Measurements from ENCODE around the gene HSP90AA1.

HSP90AA1 gene

DNA sequence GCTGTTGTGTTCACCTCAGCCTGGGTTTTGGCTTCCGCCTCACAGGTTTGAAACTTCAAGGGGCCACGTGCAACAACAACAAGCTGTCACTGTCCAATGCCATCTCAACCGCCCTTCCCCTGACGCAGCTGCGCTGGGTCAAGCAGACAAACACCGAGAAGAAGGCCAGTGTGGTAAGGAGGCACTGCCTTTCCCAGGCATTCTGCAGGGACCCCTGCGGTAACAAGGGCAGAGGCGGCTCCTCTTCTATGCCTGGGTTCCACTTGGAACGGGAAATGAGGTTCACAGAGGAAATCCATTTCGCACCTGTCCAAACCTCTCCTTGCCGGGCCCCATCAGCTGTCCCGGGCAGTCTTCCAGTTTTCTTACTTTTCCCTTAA is 36.8 kb downstream of the HSP90AA1 start:
- H3K27ac Mint-ChIP-seq, result peak overlapping the region in 2 of 3 experiments; percentile 20 to 37
- TF ChIP-seq, protein P1, sequence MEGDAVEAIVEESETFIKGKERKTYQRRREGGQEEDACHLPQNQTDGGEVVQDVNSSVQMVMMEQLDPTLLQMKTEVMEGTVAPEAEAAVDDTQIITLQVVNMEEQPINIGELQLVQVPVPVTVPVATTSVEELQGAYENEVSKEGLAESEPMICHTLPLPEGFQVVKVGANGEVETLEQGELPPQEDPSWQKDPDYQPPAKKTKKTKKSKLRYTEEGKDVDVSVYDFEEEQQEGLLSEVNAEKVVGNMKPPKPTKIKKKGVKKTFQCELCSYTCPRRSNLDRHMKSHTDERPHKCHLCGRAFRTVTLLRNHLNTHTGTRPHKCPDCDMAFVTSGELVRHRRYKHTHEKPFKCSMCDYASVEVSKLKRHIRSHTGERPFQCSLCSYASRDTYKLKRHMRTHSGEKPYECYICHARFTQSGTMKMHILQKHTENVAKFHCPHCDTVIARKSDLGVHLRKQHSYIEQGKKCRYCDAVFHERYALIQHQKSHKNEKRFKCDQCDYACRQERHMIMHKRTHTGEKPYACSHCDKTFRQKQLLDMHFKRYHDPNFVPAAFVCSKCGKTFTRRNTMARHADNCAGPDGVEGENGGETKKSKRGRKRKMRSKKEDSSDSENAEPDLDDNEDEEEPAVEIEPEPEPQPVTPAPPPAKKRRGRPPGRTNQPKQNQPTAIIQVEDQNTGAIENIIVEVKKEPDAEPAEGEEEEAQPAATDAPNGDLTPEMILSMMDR (IDR thresholded peaks at IDR 0.05; ENCODE audit: unreplicated experiment in 3 of 3), result no peak
- H3K27me3 Mint-ChIP-seq (ENCODE audit: low read depth), result no peaks in the 10 kb centered on the region
- H3K9me3 Mint-ChIP-seq, result no peaks in the 10 kb centered on the region
- no peaks in the 10 kb centered on the region for H3K4me1 Mint-ChIP-seq
- peaks cover 70% of the 10 kb centered on the region for H3K36me3 Mint-ChIP-seq (ENCODE audit: low read depth)
- no peak overlapping the region for H3K4me3 Mint-ChIP-seq

- Mint-ChIP-seq H3K4me1 (no peaks in the 10 kb centered on the region), H3K36me3 (ENCODE audit: low read depth) (peaks cover 70% of the 10 kb centered on the region), H3K27ac (no peak overlapping the region), H3K4me3 (no peak overlapping the region), H3K9me3 (no peaks in the 10 kb centered on the region), H3K27me3 (ENCODE audit: low read depth) (no peaks in the 10 kb centered on the region)
- TF ChIP-seq, protein P1 (IDR thresholded peaks at IDR 0.05; ENCODE audit: unreplicated experiment in 3 of 3), result no peak
Observed at GRCh38 chr14:102049258-102050025, 37.4 kb downstream of the HSP90AA1 start.

DNA sequence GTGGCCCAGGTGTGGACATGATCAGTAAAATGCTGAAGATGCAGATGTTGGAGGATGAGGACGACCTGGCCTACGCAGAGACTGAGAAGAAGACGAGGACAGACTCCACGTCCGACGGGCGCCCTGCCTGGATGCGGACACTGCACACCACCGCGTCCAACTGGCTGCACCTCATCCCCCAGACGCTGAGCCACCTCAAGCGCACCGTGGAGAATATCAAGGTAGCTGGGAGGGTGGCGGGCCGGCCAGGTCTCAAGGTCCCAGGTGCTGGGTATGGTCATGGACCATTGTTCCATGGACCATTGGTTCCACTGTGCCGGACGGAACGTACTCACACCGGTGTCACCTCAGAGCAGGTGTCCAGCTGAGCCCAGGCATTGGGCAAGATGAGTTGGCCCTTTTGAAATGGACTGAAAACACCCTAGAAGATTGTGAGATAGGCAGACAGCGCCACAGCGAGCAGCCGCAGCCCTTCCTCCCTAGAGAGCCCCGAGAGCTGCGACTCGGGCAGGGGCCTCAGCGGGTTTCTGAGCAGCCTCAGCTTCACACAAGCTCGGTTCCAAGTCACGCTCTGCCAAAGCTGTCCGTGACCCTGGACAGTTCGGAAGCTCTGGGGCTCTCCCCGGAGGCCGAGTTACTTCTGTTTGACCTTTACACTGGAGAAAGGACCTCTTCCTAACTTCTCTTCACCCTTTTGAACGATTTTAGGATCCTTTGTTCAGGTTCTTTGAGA is 38.9 kb downstream of the HSP90AA1 start:
- H3K36me3 Mint-ChIP-seq (ENCODE audit: low read depth), result peaks cover 76% of the 10 kb centered on the region
- no peak overlapping the region for H3K4me3 Mint-ChIP-seq
- no peaks in the 10 kb centered on the region for H3K27me3 Mint-ChIP-seq (ENCODE audit: low read depth)
- no peak overlapping the region for H3K27ac Mint-ChIP-seq
- no peaks in the 10 kb centered on the region for H3K9me3 Mint-ChIP-seq
- H3K4me1 Mint-ChIP-seq, result no peaks in the 10 kb centered on the region
- TF ChIP-seq, protein P1 (IDR thresholded peaks at IDR 0.05; ENCODE audit: unreplicated experiment in 3 of 3), result no peak

- H3K4me1 Mint-ChIP-seq, result no peaks in the 10 kb centered on the region
- no peak overlapping the region for H3K4me3 Mint-ChIP-seq
- TF ChIP-seq, protein P1 (IDR thresholded peaks at IDR 0.05; ENCODE audit: unreplicated experiment in 3 of 3), result peak; percentile 28 to 60 (median 37)
- no peaks in the 10 kb centered on the region for H3K27me3 Mint-ChIP-seq (ENCODE audit: low read depth)
- H3K9me3 Mint-ChIP-seq, result no peaks in the 10 kb centered on the region
- peak overlapping the region in 2 of 3 experiments; percentile 7 to 47 for H3K27ac Mint-ChIP-seq
- peaks cover 76% of the 10 kb centered on the region for H3K36me3 Mint-ChIP-seq (ENCODE audit: low read depth)
Observed at GRCh38 chr14:102046337-102047278, 40.2 kb downstream of the HSP90AA1 start.

GRCh38 chr14:102044566-102044965 is 42.3 kb downstream of the HSP90AA1 start:
- Mint-ChIP-seq H3K27ac (no peak overlapping the region), H3K4me3 (no peak overlapping the region), H3K4me1 (no peaks in the 10 kb centered on the region), H3K9me3 (no peaks in the 10 kb centered on the region), H3K36me3 (ENCODE audit: low read depth) (peaks cover 81% of the 10 kb centered on the region), H3K27me3 (ENCODE audit: low read depth) (no peaks in the 10 kb centered on the region)
- TF ChIP-seq, protein P1 (IDR thresholded peaks at IDR 0.05; ENCODE audit: unreplicated experiment in 3 of 3), result no peak

Measured in nephron (organoid).